Caco-2 (cell line): Measurements from ENCODE around the gene PTPRN2. TPM values are rescaled to one million over a fixed set of nuclear protein-coding genes. Genes with fewer than 3 reads are reported as not detected.

Experiments
- BruUV-seq: library from RNA; stranded (reverse); fragments of 400-500 nt; replicated peaks from 2 replicates; lab custom pipeline; 2021; lab: Mats Ljungman, UMichigan
- CTCF ChIA-PET: fragments of 300-600 bp; sonication (Branson Sonifier 250); formaldehyde crosslinking; loops from one replicate; lab custom pipeline; 2022; ENCODE audit warnings: antibody characterized with exemption; lab: Charles Lee
- POLR2A ChIA-PET: fragments of 300-600 bp; sonication (Branson Sonifier 250); formaldehyde crosslinking; loops from one replicate; lab custom pipeline; 2022; ENCODE audit warnings: antibody characterized with exemption; lab: Charles Lee
- DNase-seq, 2 experiments: peaks; one replicate each; pipeline versions ENCODE4 v3.0.0 to v3.0.0-alpha.2; 2020 to 2022
- H3K27me3 ChIP-seq: replicated peaks from 2 replicates; pipeline ENCODE4 v1.6.0; 2011; ENCODE audit warnings: low read length; ENCODE audit not compliant: control insufficient read depth, insufficient read depth
- H3K36me3 ChIP-seq: 2 replicates; pipeline ENCODE4 v1.5.1; 2011; ENCODE audit warnings: low read length; ENCODE audit not compliant: control insufficient read depth, insufficient read depth
- H3K4me1 ChIP-seq: fragments of 250-450 bp; sonication (Bioruptor Pico); 2 replicates; pipeline ENCODE4 v1.5.1; 2020; ENCODE audit warnings: mild to moderate bottlenecking
- H3K4me3 ChIP-seq: 2 replicates; pipeline ENCODE4 v1.5.1; 2011; ENCODE audit warnings: low read depth, mild to moderate bottlenecking, control low read depth, low read length
- H3K9me3 ChIP-seq: fragments of 250-450 bp; sonication (Bioruptor Pico); 2 replicates; pipeline ENCODE4 v1.5.1; 2020; ENCODE audit warnings: mild to moderate bottlenecking, moderate library complexity
- H3K27ac Mint-ChIP-seq: one replicate; pipeline ENCODE4 v1.8.0; 2022; ENCODE audit warnings: mixed read lengths; ENCODE audit not compliant: unreplicated experiment
- H3K27me3 Mint-ChIP-seq: one replicate; pipeline ENCODE4 v1.8.0; 2022; ENCODE audit warnings: mixed read lengths; ENCODE audit not compliant: insufficient read depth, unreplicated experiment
- H3K36me3 Mint-ChIP-seq: one replicate; pipeline ENCODE4 v1.8.0; 2022; ENCODE audit warnings: mild to moderate bottlenecking, mixed read lengths; ENCODE audit not compliant: insufficient read depth, unreplicated experiment
- H3K4me1 Mint-ChIP-seq: one replicate; pipeline ENCODE4 v1.8.0; 2022; ENCODE audit warnings: low read depth, mixed read lengths; ENCODE audit not compliant: unreplicated experiment
- H3K4me3 Mint-ChIP-seq: one replicate; pipeline ENCODE4 v1.8.0; 2022; ENCODE audit warnings: mild to moderate bottlenecking, moderate library complexity, mixed read lengths; ENCODE audit not compliant: unreplicated experiment
- H3K9me3 Mint-ChIP-seq: one replicate; pipeline ENCODE4 v1.8.0; 2022; ENCODE audit warnings: mixed read lengths; ENCODE audit not compliant: unreplicated experiment
- CTCF ChIP-seq, 2 experiments: fragments of 200-600 bp in 1 of 2; IDR thresholded peaks; 1 replicate in 1 of 2; 2 replicates in 1 of 2; pipeline versions ENCODE4 v1.5.1 to v1.8.0; 2011 to 2022; ENCODE audit warnings: antibody characterized with exemption in 1 of 2, control low read depth in 1 of 2, inconsistent platforms in 1 of 2, low read depth in 1 of 2, low read length in 1 of 2, mild to moderate bottlenecking in 1 of 2, moderate library complexity in 1 of 2; ENCODE audit not compliant: insufficient read depth in 1 of 2, severe bottlenecking in 1 of 2, unreplicated experiment in 1 of 2
- intact Hi-C: fragments of 100-400 bp; cut with micrococcal nuclease; formaldehyde crosslinking; loops from one replicate; pipeline ENCODE4 v1.10.0; 2022; ENCODE audit not compliant: unreplicated experiment
- total RNA-seq: library from RNA; stranded (reverse); gene quantifications from 2 replicates; pipeline ENCODE4 v1.2.3, GENCODE V29; 2022

PTPRN2 gene
- total RNA-seq, 1 experiment from 2014 or later = 1.4 TPM

- H3K9me3 ChIP-seq = no peaks in the 10 kb centered on the region
- Mint-ChIP-seq H3K36me3 (no peaks in the 10 kb centered on the region), H3K4me3 (no peak overlapping the region), H3K9me3 (no peaks in the 10 kb centered on the region), H3K27me3 (peaks cover 4% of the 10 kb centered on the region), H3K27ac (no peak overlapping the region), H3K4me1 (no peaks in the 10 kb centered on the region)
- ChIA-PET POLR2A (no interaction called here), CTCF (no interaction called here)
- H3K4me1 ChIP-seq = peaks cover 3% of the 10 kb centered on the region; the same call in 1 of the 2 replicates
- H3K27me3 ChIP-seq = no peaks in the 10 kb centered on the region
- no peak for TF ChIP-seq CTCF (IDR thresholded peaks at IDR 0.05; ENCODE audit: insufficient read depth in 1 of 2, low read depth in 1 of 2, low read length in 1 of 2, severe bottlenecking in 1 of 2, unreplicated experiment in 1 of 2)
- DNase-seq = peak in 1 of 2 experiments; percentile 14
- H3K4me3 ChIP-seq = no peak overlapping the region
- BruUV-seq = no TSS peak
- intact Hi-C loops = no loop called here
- no peaks in the 10 kb centered on the region for H3K36me3 ChIP-seq
These were observed 902.0 kb downstream of the PTPRN2 start for GRCh38 chr7:157685430-157686284.

- CTCF ChIA-PET = no interaction called here
- Histone ChIP-seq H3K36me3 (no peaks in the 10 kb centered on the region), H3K4me3 (no peak overlapping the region), H3K9me3 (no peaks in the 10 kb centered on the region), H3K27me3 (no peaks in the 10 kb centered on the region), H3K4me1 (no peaks in the 10 kb centered on the region)
- POLR2A ChIA-PET = no interaction called here
- Mint-ChIP-seq H3K4me3 (no peak overlapping the region), H3K27ac (no peak overlapping the region), H3K27me3 (peaks cover 6% of the 10 kb centered on the region), H3K36me3 (no peaks in the 10 kb centered on the region), H3K9me3 (no peaks in the 10 kb centered on the region), H3K4me1 (no peaks in the 10 kb centered on the region)
- BruUV-seq = no TSS peak
- no peak for DNase-seq
- intact Hi-C loops = no loop called here
- TF ChIP-seq CTCF (IDR thresholded peaks at IDR 0.05; ENCODE audit: insufficient read depth in 1 of 2, low read depth in 1 of 2, low read length in 1 of 2, severe bottlenecking in 1 of 2, unreplicated experiment in 1 of 2) = no peak
These were observed 902.7 kb downstream of the PTPRN2 start for GRCh38 chr7:157684909-157685429.

GRCh38 chr7:157684157-157684908 is 903.3 kb downstream of the PTPRN2 start:
- intact Hi-C loops = no loop called here
- no peaks in the 10 kb centered on the region for H3K27me3 ChIP-seq
- H3K4me1 ChIP-seq = no peaks in the 10 kb centered on the region
- ChIA-PET CTCF (no interaction called here), POLR2A (no interaction called here)
- no peaks in the 10 kb centered on the region for H3K36me3 ChIP-seq
- DNase-seq = no peak
- Mint-ChIP-seq H3K4me3 (no peak overlapping the region), H3K27ac (no peak overlapping the region), H3K9me3 (no peaks in the 10 kb centered on the region), H3K27me3 (peaks cover 8% of the 10 kb centered on the region), H3K36me3 (no peaks in the 10 kb centered on the region), H3K4me1 (no peaks in the 10 kb centered on the region)
- no peak for TF ChIP-seq CTCF (IDR thresholded peaks at IDR 0.05; ENCODE audit: insufficient read depth in 1 of 2, low read depth in 1 of 2, low read length in 1 of 2, severe bottlenecking in 1 of 2, unreplicated experiment in 1 of 2)
- no TSS peak for BruUV-seq
- no peak overlapping the region for H3K4me3 ChIP-seq
- no peaks in the 10 kb centered on the region for H3K9me3 ChIP-seq
